Islet of Langerhans (tissue), 1 donor: Measurements from ENCODE around the gene TUT7.
"Not testable (repeated sequence)": the region's sequence is repeated elsewhere in the genome, so short reads cannot be mapped to it uniquely, and the experiment has no call there.

ENCODE experiments used
- FAIRE-seq: peaks from one replicate; lab custom pipeline; 2011; peaks lifted over from hg19 to GRCh38; lab: Jason Lieb, UNC

The TUT7 gene

DNA sequence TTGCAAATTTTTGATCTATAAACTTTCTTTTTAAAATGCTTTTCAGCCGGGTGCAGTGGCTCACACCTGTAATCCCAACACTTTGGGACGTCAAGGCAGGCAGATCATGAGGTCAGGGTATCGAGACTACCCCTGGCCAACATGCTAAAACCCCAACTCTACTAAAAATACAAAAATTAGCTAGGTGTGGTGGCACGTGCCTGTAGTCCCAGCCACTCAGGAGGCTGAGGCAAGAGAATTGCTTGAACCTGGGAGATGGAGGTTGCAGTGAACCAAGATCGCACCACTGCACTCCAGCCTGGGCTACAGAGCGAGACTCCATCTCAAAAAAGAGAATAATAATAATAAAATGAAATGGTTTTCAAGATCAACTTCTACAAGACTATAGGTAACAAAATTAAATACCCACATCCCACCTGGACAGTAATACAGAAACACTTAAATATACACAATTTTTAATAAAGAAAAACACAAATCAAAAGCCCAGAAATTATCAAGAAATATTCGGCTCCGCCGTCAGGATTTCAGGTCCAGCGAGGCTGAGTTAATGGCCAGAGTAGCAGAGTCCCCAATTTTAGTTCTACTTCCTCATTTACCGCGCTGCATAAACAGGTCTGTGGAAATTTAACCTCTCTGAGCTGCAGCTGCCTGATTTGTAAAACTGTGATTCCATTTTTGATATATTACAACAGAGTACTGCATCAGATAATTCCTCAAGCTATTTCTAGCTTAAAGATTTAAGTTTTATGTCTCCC lies 4.0 kb downstream of the TUT7 start:
- no peak for FAIRE-seq

DNA sequence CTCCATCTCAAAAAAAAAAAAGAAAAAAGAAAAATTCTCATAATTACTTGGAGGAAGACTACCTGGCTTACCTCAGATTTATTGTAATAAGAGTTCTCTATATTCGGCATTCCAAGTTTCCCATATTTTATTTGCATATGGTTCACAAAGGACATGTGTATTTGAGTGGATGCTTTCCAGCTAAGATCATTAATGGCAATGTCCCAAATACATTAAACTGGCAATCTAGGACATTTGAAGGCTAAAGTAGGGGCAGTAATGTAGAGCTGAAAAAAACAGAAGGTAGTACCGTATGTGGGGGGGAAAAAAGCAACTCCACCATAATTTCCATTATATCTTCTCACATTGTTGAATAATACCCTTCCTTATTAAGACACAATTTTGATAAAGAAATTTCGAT lies 4.9 kb downstream of the TUT7 start:
- no peak for FAIRE-seq

DNA sequence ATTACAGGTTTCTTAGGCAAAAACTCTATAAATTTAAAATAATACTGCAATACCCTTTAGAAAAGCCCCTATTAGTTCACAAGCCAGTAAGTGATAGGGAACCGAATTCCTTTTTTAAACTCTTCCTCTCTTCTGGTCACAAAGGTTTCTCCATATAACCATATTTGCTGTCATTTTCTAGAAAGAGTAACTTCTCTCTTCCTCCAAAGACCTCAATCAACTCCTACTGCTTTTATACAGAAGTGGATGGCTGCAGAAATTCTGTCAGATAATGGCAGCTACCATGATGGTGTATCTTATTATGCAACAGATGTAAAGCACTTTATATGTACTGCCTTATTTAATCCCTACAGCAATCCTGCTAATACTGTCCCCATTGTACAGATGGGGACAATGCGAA lies 6.2 kb downstream of the TUT7 start:
- FAIRE-seq: no peak

DNA sequence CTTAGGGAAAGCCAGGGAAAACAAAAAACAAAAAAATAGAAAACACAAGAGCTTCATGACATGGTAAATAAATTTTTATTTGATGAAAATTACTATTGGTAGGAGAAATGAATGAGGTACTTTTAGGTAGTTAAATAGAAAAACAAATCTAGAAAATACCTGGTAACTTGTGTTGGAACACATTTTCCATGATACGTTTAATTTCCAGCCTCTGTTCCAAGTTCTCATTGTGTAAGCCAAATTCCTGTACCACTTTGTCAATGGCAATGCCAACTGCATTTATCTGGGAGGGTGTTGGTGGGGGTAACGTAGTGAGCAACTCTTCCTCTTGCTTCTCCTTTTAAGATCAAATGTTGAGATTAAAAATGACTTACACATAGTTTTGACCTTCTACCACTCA lies 9.4 kb downstream of the TUT7 start:
- FAIRE-seq: no peak

DNA sequence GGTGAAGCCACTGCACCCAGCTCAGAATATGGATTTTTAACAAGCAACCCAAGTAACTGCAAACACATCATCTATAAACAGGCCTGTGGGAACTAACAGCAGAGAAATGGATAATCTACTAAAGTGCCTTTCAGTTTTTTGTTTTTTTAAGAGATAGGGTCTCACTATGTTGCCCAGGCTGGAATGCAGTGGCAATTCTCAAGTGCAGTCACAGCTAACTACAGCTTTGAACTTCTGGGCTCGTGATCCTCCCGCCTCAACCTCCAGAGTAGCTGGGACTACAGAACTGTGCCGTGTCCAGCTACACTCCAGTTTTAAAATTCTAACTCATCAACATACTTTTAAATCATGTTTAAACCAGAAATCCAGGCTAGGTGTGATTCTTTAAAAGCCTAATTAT lies 11.9 kb downstream of the TUT7 start:
- no peak for FAIRE-seq

DNA sequence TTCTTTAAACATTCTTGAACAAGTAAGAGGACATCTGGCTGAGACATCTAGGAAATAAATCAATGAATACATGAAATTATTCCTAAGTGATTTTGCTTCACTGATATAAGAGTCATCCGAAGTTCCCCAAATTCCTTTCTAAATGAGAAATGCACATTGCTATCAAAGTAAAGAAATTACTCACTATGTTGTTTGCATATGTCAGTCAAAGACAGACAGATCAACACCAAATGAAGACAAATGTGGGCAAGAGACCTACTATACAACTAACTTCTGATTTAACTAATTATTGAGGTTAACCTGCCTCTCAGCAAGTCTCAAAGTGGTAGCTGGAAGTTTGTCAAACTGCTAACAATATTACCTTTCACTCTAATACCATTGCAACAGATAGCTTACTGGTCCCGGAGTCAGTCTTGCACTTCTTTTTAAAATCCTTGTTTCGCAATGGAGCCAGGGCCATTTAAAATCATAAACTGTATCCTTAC lies 13.2 kb downstream of the TUT7 start:
- no peak for FAIRE-seq

DNA sequence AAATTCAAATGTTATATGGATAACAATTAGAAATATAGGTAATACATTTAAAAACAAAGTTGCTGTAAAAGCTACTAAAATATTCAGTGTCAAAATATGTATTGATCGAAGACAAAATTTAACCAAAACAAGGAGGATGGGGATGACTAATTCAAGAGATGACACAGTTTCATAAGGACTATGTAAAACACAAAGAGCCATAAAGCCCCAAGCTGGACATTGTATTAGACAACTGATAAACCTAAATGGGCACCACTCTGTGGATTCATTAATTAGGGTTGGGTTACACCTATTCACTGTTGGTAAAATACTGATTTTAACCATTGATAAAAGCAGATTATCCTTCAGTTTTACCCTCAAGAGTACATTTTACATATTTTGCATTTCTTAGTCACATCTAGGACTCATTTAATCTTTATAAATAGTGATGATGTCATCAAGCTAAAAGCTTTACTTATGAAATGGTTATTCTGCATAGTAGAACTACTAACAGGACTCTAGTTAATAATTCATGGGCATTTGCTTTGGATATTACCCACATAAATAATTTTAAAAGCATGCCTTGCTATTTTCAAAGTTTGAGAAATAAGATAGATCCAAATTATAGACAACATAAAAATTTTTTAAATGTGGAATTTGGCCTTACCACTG lies 13.7 kb downstream of the TUT7 start:
- FAIRE-seq: peak; percentile 71

DNA sequence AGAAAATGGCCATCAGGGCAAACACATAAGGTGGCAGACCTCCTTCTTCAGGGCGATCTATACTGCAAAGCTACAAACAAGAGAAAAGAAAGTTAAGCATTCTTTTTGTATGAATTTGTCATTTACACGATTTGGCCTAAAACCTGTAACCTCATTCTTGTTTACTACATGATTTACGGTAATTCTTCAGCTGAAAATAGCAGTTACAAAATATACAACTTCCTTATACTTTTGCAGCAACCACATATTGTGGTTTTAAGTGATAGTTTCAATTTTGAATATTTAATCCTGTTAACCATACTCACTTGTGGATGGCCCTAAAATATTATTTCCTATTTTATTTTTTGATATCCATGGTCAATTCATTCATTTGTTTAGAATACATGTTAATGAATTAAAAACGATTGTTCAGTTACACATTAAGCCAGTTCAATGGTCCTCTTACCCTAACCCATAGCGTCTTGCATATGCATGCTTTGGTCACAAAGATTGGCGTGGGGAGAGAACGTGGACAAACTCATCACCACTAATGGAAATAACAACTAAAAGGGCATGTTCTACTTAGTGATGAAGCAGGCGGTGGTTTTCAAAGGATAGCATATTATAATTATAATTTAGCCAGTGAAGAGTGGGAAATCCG lies 16.6 kb downstream of the TUT7 start:
- peak; percentile 24 for FAIRE-seq

DNA sequence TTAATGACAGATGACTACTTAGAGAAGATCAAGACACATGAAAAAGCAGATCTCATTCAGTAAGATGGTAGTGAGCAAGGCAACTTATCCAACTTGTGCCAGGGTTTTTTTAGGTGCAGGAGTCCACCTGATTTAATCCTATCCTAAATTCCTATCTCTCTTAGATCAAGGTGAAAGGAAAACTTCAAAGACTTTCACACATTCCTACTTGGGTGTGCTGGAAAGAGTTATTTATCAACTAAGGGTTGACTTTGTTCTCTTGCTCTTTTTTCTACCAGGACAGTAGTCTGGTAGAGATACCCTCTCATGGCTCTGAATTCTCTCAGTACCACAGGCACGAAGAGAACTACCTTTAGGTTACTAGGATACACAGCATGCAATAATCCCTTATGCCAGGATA lies 18.2 kb downstream of the TUT7 start:
- no peak for FAIRE-seq

DNA sequence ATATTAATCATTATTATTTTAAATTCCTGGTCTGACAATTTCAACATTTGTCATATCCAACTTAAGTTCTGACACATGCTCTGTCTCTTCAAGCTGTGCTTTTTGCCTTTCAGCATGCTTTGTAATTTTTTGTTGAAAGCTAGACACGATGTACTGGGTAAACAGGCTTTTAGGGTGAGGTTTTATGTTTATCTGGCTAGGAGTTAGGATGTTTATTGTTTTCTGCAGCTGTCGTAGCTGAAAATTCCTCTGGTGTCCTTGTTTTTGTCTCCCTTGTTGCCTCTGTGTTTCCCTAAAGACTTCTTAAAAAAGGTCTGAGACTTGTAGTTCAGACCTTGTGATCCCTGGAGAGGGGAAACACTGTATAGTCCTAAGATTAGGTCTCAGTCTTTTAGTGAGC lies 20.6 kb downstream of the TUT7 start:
- no peak for FAIRE-seq

DNA sequence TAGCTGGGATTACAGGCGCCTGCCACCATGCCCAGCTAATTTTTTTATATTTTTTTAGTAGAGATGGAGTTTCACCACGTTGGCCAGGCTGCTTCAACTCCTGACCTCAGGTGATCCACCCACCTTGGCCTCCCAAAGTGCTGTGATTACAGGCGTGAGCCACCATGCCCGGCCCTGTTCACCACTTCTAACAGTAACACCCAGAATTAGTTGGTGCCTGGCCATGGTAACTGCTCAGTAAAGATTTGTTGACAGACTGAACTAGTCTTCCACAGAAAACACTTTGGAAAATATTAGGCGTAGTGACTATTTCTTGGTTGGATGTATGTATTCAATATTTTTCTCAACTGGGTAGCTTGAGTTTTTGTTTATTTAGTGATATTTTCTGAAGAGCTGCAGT lies 24.0 kb downstream of the TUT7 start:
- no peak for FAIRE-seq

DNA sequence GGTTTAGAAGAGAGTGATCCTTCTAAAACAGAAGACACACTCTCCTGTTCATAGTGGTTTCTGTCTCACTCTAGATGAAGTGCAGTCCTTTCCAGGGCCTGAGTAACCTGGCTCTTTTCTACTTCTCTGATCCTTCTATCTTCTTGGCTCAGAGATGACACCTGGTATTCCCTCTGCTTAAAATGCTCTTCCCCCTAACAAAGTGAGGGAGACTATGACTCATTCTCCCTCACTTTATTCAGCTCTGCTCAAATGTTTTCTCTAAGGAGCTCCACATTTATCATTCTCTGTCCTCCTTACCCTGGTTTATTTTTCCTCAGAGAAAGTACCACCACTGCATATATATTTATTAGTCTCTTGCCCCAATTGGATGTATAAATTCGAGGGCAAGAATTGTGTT lies 24.6 kb downstream of the TUT7 start:
- no peak for FAIRE-seq

DNA sequence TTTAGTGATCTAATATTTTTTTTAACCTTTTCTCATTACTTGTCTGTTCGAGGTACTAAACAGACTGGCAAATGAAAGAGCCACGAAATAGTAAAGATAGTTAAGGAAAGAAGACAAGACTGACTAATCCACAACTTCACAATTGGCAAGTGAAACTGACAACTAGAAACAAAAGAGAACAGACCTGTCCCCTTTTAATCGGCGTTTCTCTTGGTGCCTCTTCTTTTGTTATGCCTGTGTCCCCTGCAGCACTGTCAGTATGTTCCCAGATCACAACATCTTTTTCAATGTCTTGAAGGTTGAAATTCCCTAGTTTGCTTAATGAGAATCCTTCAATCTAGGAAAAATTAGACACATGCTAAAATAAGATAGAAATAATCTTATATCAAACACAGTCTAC lies 26.1 kb downstream of the TUT7 start:
- no peak for FAIRE-seq

DNA sequence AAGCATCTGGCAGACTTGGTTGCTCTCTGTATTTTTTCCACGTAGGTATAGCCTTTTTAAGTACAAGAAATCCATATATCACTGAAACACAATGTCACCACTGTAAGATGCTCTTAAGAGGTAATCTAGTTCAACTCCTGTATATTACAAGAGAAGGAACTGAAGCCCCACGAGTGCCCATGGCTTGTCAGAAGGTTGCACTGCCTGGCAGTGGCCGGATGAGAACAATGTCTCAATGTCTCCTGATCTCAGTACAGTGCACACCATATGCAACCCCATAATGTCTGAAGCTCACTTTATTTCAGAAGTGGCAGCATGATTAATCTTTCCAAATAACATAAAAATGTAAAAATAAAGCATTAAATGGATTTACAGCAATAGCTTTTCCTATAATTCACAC lies 27.7 kb downstream of the TUT7 start:
- FAIRE-seq: no peak

DNA sequence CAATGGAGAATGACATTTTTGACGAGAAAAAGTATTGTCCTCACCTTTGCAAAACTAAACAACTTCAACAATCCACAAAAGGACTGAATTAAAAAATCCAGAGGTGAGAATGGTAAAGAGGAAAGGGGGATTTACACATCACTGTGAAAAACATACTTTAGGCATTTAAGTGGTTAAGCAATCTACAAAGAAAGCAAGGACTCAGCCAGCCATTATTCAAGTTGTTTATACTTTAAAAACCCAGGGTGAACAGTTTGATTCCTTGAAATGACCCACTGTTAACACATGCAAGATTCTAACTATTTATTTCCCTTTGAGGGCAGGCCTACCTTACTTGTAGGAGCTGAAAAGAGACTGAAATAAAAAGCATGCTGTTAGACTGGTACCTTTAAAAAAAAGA lies 29.3 kb downstream of the TUT7 start:
- no peak for FAIRE-seq

DNA sequence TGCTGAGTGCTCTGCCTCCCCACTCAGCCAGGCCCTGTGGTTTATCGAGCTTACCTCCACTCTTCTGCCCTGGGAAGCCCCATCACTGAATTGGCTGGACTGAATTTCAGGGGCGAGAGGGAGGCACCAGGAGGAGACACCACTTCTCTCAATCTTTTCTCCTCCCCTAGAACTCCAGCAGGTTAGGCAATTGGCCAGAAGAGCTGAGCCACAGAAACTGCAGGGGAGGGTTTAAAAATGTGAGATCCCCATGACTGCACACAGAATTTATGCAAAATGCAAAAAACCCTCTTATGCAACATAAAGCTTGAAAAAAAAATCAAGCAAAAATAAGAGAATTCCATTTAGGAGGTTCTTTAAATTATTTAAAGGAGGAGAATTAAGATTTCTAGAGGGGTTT lies 29.9 kb downstream of the TUT7 start:
- no peak for FAIRE-seq

DNA sequence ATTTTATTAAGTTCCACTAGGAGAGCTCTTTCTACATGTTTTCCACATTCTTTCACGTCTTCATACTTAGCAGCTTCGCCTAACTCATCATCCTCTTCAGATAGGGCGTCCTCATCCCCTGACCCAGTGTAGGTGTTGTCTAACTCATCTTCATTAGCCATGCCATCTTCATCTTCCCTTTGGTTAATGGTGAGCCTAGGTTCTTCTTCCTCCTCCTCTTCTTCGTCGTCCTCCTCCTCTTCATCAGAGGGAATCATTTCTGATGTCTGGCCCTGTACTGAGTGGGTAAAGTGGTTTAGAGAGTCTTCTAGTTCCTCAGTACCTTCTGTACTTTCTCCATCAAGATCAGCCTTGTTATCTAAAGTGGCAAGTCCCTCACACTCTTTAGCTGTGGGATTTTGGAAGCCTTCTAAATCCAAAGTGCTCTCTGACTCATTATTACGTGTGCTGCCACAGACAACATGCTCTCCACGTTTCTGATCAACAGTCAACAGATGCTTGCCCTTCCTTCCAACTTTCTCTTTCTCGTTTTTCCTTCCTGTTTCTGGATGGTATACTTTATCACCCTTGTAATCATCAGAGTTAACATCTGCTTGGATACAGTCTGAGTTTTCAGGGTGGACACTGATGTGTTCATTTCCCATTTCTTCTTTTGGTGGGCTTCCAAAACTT lies 31.1 kb downstream of the TUT7 start:
- no peak for FAIRE-seq

DNA sequence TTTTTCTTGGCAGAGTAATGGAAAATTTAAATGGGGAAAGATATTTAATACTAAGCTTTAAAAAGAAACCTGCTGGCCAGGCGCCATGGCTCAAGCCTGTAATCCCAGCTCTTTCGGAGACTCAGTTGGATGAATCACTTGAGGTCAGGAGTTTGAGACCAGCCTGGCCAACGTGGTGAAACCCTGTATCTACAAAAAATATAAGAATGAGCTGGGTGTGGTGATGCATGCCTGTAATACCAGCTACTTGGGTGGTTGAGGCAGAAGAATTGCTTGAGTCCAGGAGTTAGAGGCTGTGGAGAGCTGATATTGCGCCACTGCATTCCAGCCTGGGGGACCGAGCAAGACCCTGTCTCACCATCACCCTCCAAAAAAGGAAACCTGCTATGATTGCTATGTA lies 32.8 kb downstream of the TUT7 start:
- no peak for FAIRE-seq

DNA sequence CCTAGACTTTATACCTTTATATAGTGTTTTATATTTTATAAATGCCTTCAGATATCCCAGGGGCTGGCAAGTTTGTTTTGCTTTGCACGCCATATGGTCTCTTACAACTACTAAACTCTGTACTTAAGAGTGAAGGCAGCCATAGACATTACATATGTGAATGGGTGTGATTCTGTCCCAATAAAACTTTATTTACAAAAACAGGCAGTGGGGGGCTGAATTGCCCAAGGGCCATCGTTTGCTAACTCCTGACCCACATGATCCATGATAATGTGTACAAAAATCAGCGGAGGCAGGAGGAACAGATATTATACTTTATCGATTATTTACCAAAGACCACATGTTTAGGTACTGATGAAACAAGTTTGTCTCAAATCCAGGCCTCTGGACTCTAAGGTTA lies 36.0 kb downstream of the TUT7 start:
- no peak for FAIRE-seq

DNA sequence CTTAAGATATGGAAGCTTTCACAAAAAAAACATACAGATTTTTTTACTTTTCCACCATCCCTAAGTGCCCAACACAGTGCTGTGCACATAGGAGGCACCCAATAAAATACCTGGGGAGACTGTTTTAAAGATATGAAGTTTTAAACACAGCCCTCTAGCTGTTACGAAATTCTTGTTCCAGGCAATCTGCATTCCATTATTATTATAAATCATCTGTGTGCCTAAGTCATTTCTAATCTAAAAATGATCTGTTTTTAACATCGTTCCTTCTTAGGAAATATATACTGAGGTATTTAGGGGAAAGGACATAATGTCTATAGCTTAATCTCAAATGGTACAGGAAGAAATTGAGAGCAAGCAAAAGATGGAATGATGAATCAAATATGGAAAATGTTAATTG lies 39.1 kb downstream of the TUT7 start:
- FAIRE-seq: no peak

DNA sequence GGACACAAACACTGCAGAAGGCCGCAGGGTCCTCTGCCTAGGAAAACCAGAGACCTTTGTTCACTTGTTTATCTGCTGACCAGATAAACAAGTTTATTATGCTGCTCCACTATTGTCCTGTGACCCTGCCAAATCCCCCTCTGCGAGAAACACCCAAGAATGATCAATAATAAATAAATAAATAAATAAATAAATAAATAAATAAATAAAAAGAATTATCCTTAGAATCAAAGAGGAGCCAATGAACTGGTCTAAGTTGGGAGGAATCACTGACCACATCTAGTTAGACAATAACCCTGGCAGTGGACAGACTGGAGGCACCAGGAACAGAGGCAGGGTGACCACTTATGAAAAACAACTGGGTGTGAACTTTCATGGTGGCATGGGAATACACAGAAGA lies 41.3 kb downstream of the TUT7 start:
- FAIRE-seq: not testable (repeated sequence)

DNA sequence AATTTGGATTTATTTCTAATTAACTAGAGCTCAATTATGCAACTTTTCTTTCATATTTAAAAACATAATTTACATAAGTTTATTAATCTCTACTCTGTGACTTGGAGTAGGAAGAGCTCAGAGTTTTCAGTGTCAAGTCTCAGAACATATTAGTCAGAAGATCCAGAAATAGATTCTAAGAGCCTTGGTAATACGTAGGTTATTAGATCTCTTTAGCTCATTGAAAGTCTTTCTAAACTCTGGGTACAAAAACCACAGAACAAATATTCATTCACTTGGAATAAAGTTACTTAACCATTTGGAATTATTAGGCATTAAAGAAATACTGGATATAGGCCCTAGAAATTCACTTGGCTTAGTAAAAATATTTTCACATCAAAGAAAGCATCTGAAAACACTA lies 45.5 kb downstream of the TUT7 start:
- no peak for FAIRE-seq

DNA sequence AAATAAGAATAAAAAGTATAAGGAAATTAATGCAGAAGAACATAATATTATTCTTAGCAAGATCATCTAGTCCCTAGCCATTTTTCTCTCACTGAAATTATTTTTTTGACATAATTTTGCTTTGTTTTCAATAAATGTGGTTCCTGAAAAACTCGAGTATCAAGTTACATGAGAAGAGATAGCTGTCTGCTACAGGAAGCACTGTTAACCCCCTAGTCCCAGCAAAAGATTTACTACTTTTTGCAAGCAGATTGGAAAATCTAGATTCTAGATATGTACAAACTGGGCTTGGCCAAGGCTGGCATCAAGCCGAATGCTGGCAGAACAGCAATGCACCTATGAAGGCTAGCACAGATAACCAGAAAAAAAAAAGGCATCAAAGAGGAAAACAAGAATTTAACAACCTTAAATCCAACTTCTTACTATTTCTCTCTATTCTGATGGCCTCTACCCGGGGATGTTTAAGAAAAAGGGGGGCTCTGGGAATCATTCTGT lies 49.9 kb downstream of the TUT7 start:
- FAIRE-seq: no peak
